ENCODE data around the gene USH1G. TPM values are rescaled to one million over a fixed set of nuclear protein-coding genes. Genes with fewer than 3 reads are reported as not detected.

Gene USH1G
- total RNA-seq, 1 experiment from 2014 or later = 0.48 TPM

DNA sequence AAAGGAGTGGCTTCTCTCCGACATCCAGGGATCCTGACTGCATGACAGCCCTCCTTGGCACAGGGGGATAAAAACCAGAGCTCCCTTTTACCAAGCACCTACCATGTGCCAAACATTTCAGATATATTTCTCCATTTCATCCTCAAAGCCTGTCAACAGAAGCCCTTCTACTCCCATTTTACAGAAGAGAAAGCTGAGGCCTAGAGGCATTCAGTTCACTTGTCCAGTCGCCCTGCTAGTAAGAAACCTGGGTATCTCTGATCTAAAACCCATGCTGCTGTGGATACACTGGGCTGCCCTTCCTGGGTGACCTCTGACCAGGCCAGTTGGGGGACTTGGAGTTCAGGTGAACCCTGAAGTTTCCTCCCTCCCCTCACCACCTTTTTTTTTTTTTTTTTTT, 44.4 kb downstream of the USH1G start:
- TF ChIP-seq, protein P1, sequence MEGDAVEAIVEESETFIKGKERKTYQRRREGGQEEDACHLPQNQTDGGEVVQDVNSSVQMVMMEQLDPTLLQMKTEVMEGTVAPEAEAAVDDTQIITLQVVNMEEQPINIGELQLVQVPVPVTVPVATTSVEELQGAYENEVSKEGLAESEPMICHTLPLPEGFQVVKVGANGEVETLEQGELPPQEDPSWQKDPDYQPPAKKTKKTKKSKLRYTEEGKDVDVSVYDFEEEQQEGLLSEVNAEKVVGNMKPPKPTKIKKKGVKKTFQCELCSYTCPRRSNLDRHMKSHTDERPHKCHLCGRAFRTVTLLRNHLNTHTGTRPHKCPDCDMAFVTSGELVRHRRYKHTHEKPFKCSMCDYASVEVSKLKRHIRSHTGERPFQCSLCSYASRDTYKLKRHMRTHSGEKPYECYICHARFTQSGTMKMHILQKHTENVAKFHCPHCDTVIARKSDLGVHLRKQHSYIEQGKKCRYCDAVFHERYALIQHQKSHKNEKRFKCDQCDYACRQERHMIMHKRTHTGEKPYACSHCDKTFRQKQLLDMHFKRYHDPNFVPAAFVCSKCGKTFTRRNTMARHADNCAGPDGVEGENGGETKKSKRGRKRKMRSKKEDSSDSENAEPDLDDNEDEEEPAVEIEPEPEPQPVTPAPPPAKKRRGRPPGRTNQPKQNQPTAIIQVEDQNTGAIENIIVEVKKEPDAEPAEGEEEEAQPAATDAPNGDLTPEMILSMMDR (IDR thresholded peaks at IDR 0.05; ENCODE audit: insufficient read depth in 1 of 2, low read depth in 1 of 2, low read length in 1 of 2, severe bottlenecking in 1 of 2, unreplicated experiment in 1 of 2) = no peak
- Mint-ChIP-seq H3K9me3 (ENCODE audit: unreplicated experiment) (no peaks in the 10 kb centered on the region), H3K36me3 (ENCODE audit: insufficient read depth, unreplicated experiment) (peaks cover 4% of the 10 kb centered on the region), H3K27ac (ENCODE audit: unreplicated experiment) (no peak overlapping the region), H3K4me1 (ENCODE audit: low read depth, unreplicated experiment) (peaks cover 6% of the 10 kb centered on the region), H3K27me3 (ENCODE audit: insufficient read depth, unreplicated experiment) (no peaks in the 10 kb centered on the region), H3K4me3 (ENCODE audit: unreplicated experiment) (no peak overlapping the region)
- intact Hi-C loops (cut with micrococcal nuclease; ENCODE audit: unreplicated experiment) = no loop called here
- CTCF ChIA-PET = no interaction called here
- Histone ChIP-seq H3K4me3 (ENCODE audit: low read depth, low read length) (no peak overlapping the region), H3K4me1 (peaks cover 4% of the 10 kb centered on the region; the same call in 1 of the 2 replicates), H3K27me3 (replicated peaks; ENCODE audit: control insufficient read depth, insufficient read depth, low read length) (no peaks in the 10 kb centered on the region), H3K9me3 (no peaks in the 10 kb centered on the region), H3K36me3 (ENCODE audit: control insufficient read depth, insufficient read depth, low read length) (no peaks in the 10 kb centered on the region)
- BruUV-seq (replicated peaks) = no TSS peak
- DNase-seq = no peak
- POLR2A ChIA-PET = no interaction called here

DNA sequence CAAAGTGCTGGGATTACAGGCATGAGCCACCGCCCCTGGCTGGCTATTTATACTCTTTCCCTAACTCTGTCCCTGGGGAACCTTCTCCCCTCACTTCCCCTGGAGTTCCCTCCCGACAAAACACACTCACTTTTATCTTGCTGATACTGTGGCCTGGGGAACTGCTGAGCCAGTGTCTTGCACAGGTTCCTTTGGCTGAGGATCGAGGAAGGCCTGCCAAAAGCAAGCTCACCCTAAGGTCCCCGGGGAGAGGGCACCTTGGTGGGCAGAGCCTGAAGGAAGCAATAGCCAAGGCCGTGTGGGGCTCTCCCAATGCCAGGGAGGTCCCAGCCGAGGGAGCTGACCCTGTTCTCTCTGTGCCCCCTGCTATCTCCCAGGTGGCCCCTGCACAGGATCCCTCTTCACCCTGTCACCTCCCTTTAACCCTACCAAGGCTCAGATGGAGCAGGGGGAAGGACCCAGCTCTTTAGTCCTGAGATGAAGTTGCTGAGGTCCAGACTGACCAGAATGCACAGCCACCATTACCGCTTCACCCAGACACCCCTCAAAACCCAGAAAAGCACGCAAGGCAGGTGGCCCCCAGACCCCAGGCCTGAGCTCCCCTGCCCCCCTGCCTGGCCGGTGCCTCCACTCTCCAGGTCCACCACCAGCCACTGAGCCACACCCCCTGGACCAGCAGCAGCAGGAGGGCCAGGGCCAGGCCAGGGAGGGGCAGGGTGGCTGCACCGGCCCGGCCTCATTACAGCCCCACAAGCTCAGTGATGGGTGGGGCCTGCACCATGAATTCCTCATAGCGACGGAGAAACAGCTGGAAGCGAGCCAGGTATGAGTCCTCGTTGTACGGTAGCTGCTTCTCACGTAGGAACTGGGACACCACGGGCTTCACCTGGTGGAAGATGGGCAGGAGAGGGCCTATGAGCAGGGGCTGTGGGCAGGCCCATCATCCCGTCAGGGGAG, 45.2 kb downstream of the USH1G start:
- intact Hi-C loops (cut with micrococcal nuclease; ENCODE audit: unreplicated experiment) = no loop called here
- H3K4me1 Mint-ChIP-seq (ENCODE audit: low read depth, unreplicated experiment) = peaks cover 6% of the 10 kb centered on the region
- POLR2A ChIA-PET = no interaction called here
- Histone ChIP-seq H3K4me3 (ENCODE audit: low read depth, low read length) (no peak overlapping the region), H3K36me3 (ENCODE audit: control insufficient read depth, insufficient read depth, low read length) (no peaks in the 10 kb centered on the region), H3K9me3 (no peaks in the 10 kb centered on the region), H3K27me3 (replicated peaks; ENCODE audit: control insufficient read depth, insufficient read depth, low read length) (no peaks in the 10 kb centered on the region), H3K4me1 (peaks cover 4% of the 10 kb centered on the region; the same call in 1 of the 2 replicates)
- H3K36me3 Mint-ChIP-seq (ENCODE audit: insufficient read depth, unreplicated experiment) = peaks cover 12% of the 10 kb centered on the region
- no peaks in the 10 kb centered on the region for H3K9me3 Mint-ChIP-seq (ENCODE audit: unreplicated experiment)
- H3K27ac Mint-ChIP-seq (ENCODE audit: unreplicated experiment) = no peak overlapping the region
- H3K4me3 Mint-ChIP-seq (ENCODE audit: unreplicated experiment) = no peak overlapping the region
- BruUV-seq (replicated peaks) = no TSS peak
- TF ChIP-seq, protein P1 (IDR thresholded peaks at IDR 0.05; ENCODE audit: insufficient read depth in 1 of 2, low read depth in 1 of 2, low read length in 1 of 2, severe bottlenecking in 1 of 2, unreplicated experiment in 1 of 2) = no peak
- DNase-seq = no peak
- CTCF ChIA-PET = no interaction called here
- no peaks in the 10 kb centered on the region for H3K27me3 Mint-ChIP-seq (ENCODE audit: insufficient read depth, unreplicated experiment)

DNA sequence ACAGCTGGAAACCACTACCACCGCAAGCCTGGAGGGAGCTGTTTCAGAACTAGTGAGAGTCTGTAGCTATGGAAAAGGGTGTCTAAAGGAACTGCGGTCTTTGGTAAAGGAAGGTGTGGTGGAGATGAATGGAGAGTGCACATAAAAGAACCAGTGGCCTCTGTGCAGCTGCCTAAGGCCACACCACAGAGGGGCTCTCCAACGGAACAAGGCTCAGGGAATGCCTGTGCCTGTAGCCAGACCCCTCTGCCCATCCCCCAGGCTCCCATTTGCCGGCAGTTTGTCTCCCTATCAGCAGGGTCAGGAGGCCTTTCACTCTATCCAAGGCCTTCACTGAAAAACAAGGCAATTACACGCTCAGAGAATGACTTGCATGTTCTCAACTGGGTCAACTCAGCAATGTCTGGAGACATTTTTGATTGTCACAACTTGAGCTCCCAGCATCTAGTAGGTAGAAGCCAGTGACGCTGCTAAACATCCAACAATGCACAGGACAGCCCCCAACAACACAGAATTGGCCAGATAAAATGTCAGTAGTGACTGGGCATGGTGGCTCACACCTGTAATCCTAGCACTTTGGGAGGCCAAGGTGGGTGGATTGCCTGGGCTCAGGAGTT, 47.0 kb downstream of the USH1G start:
- CTCF ChIA-PET = interaction anchor here (0.6 to 1.2 kb wide), 2 partner anchors 85 to 102 kb away, joined by 3 to 4 read pairs; no protein-coding TSS in a partner anchor
- intact Hi-C loops (cut with micrococcal nuclease; ENCODE audit: unreplicated experiment) = no loop called here
- POLR2A ChIA-PET = no interaction called here
- no peaks in the 10 kb centered on the region for H3K27me3 ChIP-seq (replicated peaks; ENCODE audit: control insufficient read depth, insufficient read depth, low read length)
- Mint-ChIP-seq H3K4me1 (ENCODE audit: low read depth, unreplicated experiment) (peaks cover 21% of the 10 kb centered on the region), H3K27ac (ENCODE audit: unreplicated experiment) (no peak overlapping the region), H3K27me3 (ENCODE audit: insufficient read depth, unreplicated experiment) (no peaks in the 10 kb centered on the region), H3K4me3 (ENCODE audit: unreplicated experiment) (no peak overlapping the region), H3K36me3 (ENCODE audit: insufficient read depth, unreplicated experiment) (peaks cover 12% of the 10 kb centered on the region), H3K9me3 (ENCODE audit: unreplicated experiment) (no peaks in the 10 kb centered on the region)
- TF ChIP-seq, protein P1 (IDR thresholded peaks at IDR 0.05; ENCODE audit: insufficient read depth in 1 of 2, low read depth in 1 of 2, low read length in 1 of 2, severe bottlenecking in 1 of 2, unreplicated experiment in 1 of 2) = no peak
- H3K36me3 ChIP-seq (ENCODE audit: control insufficient read depth, insufficient read depth, low read length) = no peaks in the 10 kb centered on the region
- no peaks in the 10 kb centered on the region for H3K9me3 ChIP-seq
- H3K4me3 ChIP-seq (ENCODE audit: low read depth, low read length) = no peak overlapping the region
- H3K4me1 ChIP-seq = peaks cover 12% of the 10 kb centered on the region
- BruUV-seq (replicated peaks) = no TSS peak
- no peak for DNase-seq

Data from Caco-2 (cell line).